GM13976 (cell line): Measurements from ENCODE around the gene ARVCF.

Source experiments
- DNase-seq: peaks from one replicate; pipeline ENCODE4 v3.0.0; 2012; ENCODE audit warnings: low spot score
- in situ Hi-C: fragments of 300-500 bp; cut with MboI; formaldehyde crosslinking; loops from one replicate; pipeline ENCODE4 v1.12.0; 2022; ENCODE audit warnings: low sequenced_read_pairs, mixed read lengths, inconsistent platforms; ENCODE audit not compliant: unreplicated experiment
- TF ChIP-seq, protein P1 (sequence below): IDR thresholded peaks from 2 replicates; pipeline ENCODE4 v1.5.1; 2012; ENCODE audit warnings: borderline replicate concordance, mild to moderate bottlenecking; ENCODE audit not compliant: insufficient read depth; ENCODE audit errors: extremely low read depth, missing control alignments, control extremely low read depth

Gene ARVCF

DNA sequence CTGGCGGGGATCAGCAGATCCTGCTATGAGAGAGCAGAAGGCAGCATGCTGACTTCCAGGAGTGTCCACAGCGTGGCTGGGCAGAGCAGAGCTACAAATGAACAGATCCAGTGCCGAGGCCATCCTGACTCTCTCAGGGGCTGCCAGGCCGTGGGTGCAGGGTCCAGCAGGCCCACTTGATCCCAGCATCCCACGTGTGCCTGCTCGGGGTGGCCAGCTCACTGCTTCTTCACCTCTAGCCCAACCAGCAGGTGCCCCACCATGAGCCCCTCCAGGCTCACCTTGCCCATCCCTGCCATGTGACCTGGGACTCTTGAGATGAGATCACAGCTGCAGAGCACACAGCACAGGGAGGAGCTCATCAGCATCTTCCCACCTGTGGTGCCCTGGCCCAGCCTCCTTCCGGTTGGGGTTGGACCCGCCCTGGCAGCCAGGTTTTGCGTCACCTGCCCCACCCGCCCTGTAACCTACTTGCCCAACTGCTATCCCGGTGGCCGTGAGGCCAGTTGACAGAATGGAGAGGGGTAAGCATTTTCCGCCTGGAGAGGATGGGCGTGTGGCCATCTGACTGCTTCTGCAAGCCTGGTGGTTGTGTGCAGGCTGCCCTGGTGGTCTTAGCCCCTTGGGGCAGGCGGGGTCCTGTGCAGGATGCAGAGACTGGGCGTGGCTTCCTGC is 15.2 kb upstream of the ARVCF start:
- no peak for DNase-seq
- TF ChIP-seq, protein P1, sequence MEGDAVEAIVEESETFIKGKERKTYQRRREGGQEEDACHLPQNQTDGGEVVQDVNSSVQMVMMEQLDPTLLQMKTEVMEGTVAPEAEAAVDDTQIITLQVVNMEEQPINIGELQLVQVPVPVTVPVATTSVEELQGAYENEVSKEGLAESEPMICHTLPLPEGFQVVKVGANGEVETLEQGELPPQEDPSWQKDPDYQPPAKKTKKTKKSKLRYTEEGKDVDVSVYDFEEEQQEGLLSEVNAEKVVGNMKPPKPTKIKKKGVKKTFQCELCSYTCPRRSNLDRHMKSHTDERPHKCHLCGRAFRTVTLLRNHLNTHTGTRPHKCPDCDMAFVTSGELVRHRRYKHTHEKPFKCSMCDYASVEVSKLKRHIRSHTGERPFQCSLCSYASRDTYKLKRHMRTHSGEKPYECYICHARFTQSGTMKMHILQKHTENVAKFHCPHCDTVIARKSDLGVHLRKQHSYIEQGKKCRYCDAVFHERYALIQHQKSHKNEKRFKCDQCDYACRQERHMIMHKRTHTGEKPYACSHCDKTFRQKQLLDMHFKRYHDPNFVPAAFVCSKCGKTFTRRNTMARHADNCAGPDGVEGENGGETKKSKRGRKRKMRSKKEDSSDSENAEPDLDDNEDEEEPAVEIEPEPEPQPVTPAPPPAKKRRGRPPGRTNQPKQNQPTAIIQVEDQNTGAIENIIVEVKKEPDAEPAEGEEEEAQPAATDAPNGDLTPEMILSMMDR: no peak
- in situ Hi-C loops: no loop called here

DNA sequence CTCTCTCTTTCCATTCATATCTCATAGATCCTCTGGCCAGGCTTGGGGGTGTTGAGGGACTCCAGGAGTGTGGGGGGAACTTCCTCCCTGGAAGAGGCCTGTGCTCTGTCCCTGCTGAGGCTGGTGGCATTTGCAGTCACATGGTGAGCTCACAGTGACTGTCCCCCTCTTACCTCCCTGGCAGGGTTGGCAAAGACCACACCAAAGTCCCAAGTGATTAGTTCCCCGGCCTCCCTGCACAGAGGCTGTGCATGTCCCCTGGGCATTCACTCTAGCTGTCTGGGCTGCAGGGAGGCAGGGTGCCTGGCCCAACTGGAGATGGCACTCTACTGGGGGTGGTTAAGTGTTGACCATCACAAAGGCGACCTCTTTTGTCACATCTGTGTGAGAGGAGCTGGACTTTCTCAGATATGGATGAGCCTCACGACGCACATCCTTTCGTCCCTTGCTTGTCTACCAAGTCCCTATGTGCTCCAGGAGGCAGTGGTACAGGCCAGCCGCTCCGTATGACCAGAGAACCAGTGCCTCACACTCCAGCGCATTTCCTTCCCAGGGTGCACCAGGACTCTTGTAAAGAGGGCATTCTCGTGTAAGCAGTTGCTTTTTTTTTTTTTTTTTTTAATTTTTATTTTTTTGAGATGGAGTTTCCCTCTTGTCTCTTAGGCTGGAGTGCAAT is 13.1 kb upstream of the ARVCF start:
- no peak for DNase-seq
- in situ Hi-C loops: no loop called here
- TF ChIP-seq, protein P1: no peak

DNA sequence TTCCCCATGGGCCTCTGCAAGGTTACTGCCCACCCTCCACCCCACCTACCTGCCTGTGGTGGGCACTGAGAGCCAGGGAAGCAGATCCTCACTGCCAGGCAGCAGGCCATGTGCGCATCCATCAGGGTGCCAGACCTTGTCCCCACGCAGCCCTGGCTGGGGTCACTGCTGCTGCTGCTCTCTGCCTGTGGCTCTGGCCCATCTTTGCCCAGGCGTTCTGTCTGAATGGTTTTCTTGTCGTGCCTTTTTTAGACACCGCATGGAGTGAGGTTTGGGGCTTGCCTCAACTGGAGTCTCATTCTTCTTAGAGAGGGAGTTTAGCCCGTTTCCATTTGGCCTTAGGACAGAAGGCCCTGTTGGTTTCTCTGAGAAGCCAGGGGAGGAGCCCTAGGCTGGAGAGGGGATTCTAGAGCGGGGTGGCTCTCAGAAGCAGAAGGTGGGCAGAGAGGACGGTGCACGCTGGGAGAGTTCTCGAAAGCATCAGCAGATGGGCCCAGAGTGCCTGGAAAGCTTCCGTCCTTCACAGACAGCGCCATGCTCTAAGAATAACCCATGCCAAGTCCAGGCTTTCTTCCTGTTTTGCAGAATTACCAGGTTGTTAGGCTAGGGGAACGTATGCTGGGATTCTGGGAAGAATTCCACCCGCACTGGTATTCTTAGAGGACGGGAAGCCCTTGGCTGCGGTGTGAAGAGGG is 12.4 kb upstream of the ARVCF start:
- in situ Hi-C loops: no loop called here
- no peak for DNase-seq
- TF ChIP-seq, protein P1: no peak

DNA sequence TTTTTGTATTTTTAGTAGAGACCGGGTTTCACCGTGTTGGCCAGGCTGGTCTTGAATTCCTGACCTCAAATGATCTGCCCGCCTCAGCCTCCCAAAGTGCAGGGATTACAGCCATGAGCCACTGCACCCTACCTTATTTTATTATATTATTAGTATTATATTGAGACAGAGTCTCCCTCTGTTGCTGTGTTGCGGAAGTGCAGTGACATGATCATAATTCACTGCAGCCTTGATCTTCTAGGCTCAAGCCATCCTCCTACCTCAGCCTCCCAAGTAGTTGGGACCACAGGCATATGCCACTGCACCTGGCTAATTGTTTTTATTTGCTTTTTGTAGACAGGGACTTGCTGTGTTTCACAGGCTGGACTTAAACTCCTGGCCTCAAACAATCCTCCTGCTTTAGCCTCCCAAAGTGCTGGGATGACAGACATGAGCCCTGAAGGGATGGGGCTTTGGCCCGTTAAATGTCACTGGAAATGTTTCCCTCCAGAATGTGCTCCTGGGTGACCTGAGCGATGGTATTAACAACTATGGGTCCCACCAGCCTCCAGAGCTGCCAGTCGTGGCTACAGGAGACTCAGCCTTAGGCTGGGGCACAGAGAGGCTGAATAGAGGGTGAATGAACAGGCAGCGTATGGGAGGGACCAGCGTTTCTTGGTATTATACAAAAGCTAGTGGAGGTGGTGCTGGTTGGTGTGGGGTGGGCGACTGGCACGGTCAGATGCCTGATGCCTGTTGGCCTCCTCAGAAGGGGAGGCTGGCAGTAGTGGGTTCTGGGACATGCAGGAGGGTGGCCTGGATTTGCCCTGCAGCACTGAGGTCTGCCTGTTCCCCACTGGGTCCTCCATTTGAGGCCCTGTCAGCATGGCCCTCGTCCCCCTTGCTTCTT is 11.6 kb upstream of the ARVCF start:
- TF ChIP-seq, protein P1: no peak
- in situ Hi-C loops: no loop called here
- DNase-seq: no peak

DNA sequence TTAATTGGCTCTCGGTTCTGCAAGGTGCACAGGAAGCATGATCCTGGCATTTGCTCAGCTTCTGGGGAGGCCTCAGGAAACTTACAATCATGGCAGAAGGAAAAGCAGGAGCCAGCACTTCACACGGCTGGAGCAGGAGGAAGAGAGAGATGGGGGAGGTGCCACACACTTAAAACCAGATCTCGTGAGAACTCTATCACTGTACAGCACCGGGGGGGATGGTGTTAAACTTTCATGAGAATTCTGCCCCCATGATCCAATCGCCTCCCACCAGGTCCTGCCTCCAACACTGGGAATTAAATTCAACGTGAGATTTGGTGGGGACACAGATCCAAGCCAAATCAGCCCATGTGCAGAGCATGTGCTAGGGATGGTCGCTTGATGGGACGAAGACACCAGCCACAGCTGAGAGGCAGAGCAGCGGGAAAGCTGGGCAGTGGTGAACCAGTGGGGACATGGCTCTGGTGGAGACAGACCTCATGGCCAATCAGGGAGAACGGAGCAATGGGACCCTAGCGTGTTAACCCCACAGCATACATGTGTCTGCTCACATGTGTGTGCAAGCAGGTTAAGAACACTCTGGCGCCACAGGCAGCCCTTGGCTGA is 10.5 kb upstream of the ARVCF start:
- in situ Hi-C loops: no loop called here
- DNase-seq: no peak
- TF ChIP-seq, protein P1: no peak

DNA sequence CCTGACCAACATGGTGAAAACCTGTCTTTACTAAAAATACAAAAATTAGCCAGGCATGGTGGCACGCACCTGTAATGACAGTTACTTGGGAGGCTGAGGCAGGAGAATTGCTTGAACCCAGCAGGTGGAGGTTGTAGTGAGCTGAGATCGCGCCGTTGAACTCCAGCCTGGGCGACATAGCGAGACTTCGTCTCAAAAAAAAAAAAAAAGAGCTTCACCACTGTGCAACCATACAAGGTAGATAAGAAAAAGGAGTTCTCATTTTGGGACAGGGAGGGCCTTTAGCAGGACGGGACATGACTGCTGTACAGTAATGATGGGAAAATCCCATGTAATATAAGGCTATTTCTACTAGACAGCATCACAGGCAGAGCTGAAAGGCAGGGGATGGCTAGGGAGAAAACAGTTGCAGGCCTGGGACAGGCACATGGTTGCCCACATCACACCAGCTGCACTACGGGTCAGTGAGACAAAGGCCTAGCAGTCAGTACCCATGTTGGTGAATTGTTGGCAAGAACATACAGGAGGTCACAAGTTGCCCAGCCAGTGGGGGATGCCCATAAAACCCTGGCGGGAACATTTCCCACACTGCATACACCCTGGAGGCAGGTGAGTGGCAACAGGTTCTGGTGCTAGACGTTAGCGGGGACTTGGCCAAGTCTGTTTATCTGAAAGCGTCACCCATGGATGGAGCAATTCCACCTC is 9.7 kb upstream of the ARVCF start:
- TF ChIP-seq, protein P1: no peak
- no peak for DNase-seq
- in situ Hi-C loops: no loop called here
